Measurements from ENCODE around the gene ZNF532. TPM values are rescaled to one million over a fixed set of nuclear protein-coding genes. Genes with fewer than 3 reads are reported as not detected.
"Not testable (repeated sequence)": the region's sequence is repeated elsewhere in the genome, so short reads cannot be mapped to it uniquely, and the experiment has no call there.

ZNF532 gene
- total RNA-seq, 3 donors from 2014 or later, result 55.5 to 71.7 (median 62.3) TPM

- Histone ChIP-seq H3K36me3 (no peaks in the 10 kb centered on the region), H3K4me1 (no peaks in the 10 kb centered on the region), H3K4me3 (no peak overlapping the region), H3K27me3 (no peaks in the 10 kb centered on the region), H3K27ac (no peak overlapping the region), H3K9me3 (no peaks in the 10 kb centered on the region)
- no peak for DNase-seq (ENCODE audit: low spot score in 2 of 2)
- TF ChIP-seq POLR2AphosphoS5 (IDR thresholded peaks at IDR 0.05), result no peak
- TF ChIP-seq, protein P1, sequence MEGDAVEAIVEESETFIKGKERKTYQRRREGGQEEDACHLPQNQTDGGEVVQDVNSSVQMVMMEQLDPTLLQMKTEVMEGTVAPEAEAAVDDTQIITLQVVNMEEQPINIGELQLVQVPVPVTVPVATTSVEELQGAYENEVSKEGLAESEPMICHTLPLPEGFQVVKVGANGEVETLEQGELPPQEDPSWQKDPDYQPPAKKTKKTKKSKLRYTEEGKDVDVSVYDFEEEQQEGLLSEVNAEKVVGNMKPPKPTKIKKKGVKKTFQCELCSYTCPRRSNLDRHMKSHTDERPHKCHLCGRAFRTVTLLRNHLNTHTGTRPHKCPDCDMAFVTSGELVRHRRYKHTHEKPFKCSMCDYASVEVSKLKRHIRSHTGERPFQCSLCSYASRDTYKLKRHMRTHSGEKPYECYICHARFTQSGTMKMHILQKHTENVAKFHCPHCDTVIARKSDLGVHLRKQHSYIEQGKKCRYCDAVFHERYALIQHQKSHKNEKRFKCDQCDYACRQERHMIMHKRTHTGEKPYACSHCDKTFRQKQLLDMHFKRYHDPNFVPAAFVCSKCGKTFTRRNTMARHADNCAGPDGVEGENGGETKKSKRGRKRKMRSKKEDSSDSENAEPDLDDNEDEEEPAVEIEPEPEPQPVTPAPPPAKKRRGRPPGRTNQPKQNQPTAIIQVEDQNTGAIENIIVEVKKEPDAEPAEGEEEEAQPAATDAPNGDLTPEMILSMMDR (IDR thresholded peaks at IDR 0.05), result no peak
- no peak for TF ChIP-seq POLR2A (IDR thresholded peaks at IDR 0.05)
- intact Hi-C loops (cut with DNase I; ENCODE audit: low total_unique reads), result no loop called here
Measured at GRCh38 chr18:58827428-58827827, 37.2 kb upstream of the ZNF532 start.

- Histone ChIP-seq H3K36me3 (no peaks in the 10 kb centered on the region), H3K27me3 (no peaks in the 10 kb centered on the region), H3K4me1 (no peaks in the 10 kb centered on the region), H3K4me3 (no peak overlapping the region), H3K27ac (no peak overlapping the region), H3K9me3 (no peaks in the 10 kb centered on the region)
- no peak for DNase-seq (ENCODE audit: low spot score in 2 of 2)
- intact Hi-C loops (cut with DNase I; ENCODE audit: low total_unique reads), result no loop called here
- TF ChIP-seq POLR2AphosphoS5 (IDR thresholded peaks at IDR 0.05) (no peak), POLR2A (IDR thresholded peaks at IDR 0.05) (no peak)
- TF ChIP-seq, protein P1 (IDR thresholded peaks at IDR 0.05), result no peak
Measured at GRCh38 chr18:58827886-58828285, 36.8 kb upstream of the ZNF532 start.

GRCh38 chr18:58828399-58829121 is 36.1 kb upstream of the ZNF532 start:
- no peak overlapping the region for H3K27ac ChIP-seq
- no peak for DNase-seq (ENCODE audit: low spot score in 2 of 2)

GRCh38 chr18:58829263-58829662 is 35.4 kb upstream of the ZNF532 start:
- TF ChIP-seq, protein P1 (IDR thresholded peaks at IDR 0.05), result no peak
- no peak for TF ChIP-seq POLR2AphosphoS5 (IDR thresholded peaks at IDR 0.05)
- TF ChIP-seq POLR2A (IDR thresholded peaks at IDR 0.05), result no peak
- no peak overlapping the region for H3K4me3 ChIP-seq
- H3K27me3 ChIP-seq, result no peaks in the 10 kb centered on the region
- no peaks in the 10 kb centered on the region for H3K9me3 ChIP-seq
- DNase-seq (ENCODE audit: low spot score in 2 of 2), result no peak
- intact Hi-C loops (cut with DNase I; ENCODE audit: low total_unique reads), result no loop called here
- no peaks in the 10 kb centered on the region for H3K36me3 ChIP-seq
- no peak overlapping the region for H3K27ac ChIP-seq
- no peaks in the 10 kb centered on the region for H3K4me1 ChIP-seq

More at GRCh38 chr18:58828399-58829121, 36.1 kb upstream of the ZNF532 start:
- TF ChIP-seq POLR2A (IDR thresholded peaks at IDR 0.05) (no peak), POLR2AphosphoS5 (IDR thresholded peaks at IDR 0.05) (no peak)
- TF ChIP-seq, protein P1 (IDR thresholded peaks at IDR 0.05), result no peak
- intact Hi-C loops (cut with DNase I; ENCODE audit: low total_unique reads), result no loop called here
- no peaks in the 10 kb centered on the region for H3K9me3 ChIP-seq
- H3K27me3 ChIP-seq, result no peaks in the 10 kb centered on the region
- H3K4me3 ChIP-seq, result no peak overlapping the region
- H3K36me3 ChIP-seq, result no peaks in the 10 kb centered on the region
- no peaks in the 10 kb centered on the region for H3K4me1 ChIP-seq

GRCh38 chr18:58829886-58830285 is 34.8 kb upstream of the ZNF532 start:
- not testable (repeated sequence) for H3K4me3 ChIP-seq; H3K27ac ChIP-seq; DNase-seq (ENCODE audit: low spot score in 2 of 2)

More at GRCh38 chr18:58829886-58830285, 34.8 kb upstream of the ZNF532 start:
- H3K27me3 ChIP-seq; H3K36me3 ChIP-seq; intact Hi-C loops (cut with DNase I; ENCODE audit: low total_unique reads); H3K9me3 ChIP-seq; H3K4me1 ChIP-seq: not testable (repeated sequence)
